K562 (cell line): ENCODE measurements around the gene IFRD1. TPM values are rescaled to one million over a fixed set of nuclear protein-coding genes. Genes with fewer than 3 reads are reported as not detected.
A peak's percentile ranks its signal among the peaks of the same experiment; 100 is the strongest.

Experiments
- ATF1 ChIP-seq, 2 experiments: fragments of 450-650 bp in 1 of 2; IDR thresholded peaks; 2 replicates each; pipeline ENCODE4 v1.6.1; 2016; ENCODE audit warnings: missing compliant biosample characterization in 1 of 2, missing genetic modification characterization in 1 of 2
- ATF3 ChIP-seq, 2 experiments: fragments of 450-650 bp in 1 of 2; sonication (generic) in 1 of 2; formaldehyde crosslinking in 1 of 2; IDR thresholded peaks in 1 of 2; conservative IDR thresholded peaks in 1 of 2; 2 replicates each; pipeline versions ENCODE4 v1.6.1 to v1.8.1; 2016 to 2023; ENCODE audit warnings: mild to moderate bottlenecking in 2 of 2, moderate library complexity in 2 of 2, inconsistent platforms in 1 of 2, missing genetic modification reagents in 1 of 2
- BMI1 ChIP-seq: fragments of 150-350 bp; IDR thresholded peaks from 2 replicates; pipeline ENCODE4 v1.6.1; 2014; ENCODE audit warnings: low read length
- DEAF1 ChIP-seq: fragments of 450-650 bp; formaldehyde crosslinking; IDR thresholded peaks from 2 replicates; pipeline ENCODE4 v1.4.0; 2020; ENCODE audit warnings: mild to moderate bottlenecking, moderate library complexity
- DPF2 ChIP-seq: fragments of 450-650 bp; IDR thresholded peaks from 2 replicates; pipeline ENCODE4 v1.6.1; 2016
- EHMT2 ChIP-seq: fragments of 450-650 bp; IDR thresholded peaks from 2 replicates; pipeline ENCODE4 v1.6.1; 2018; ENCODE audit warnings: antibody characterized with exemption
- L3MBTL2 ChIP-seq: fragments of 450-650 bp; IDR thresholded peaks from 2 replicates; pipeline ENCODE4 v1.6.1; 2016; ENCODE audit warnings: mild to moderate bottlenecking, moderate library complexity
- SMAD4 ChIP-seq: fragments of 250-450 bp; sonication (Bioruptor Pico); conservative IDR thresholded peaks from 2 replicates; pipeline ENCODE4 v1.8.0; 2021; ENCODE audit warnings: inconsistent platforms, mild to moderate bottlenecking, moderate library complexity
- TBL1XR1 ChIP-seq, 2 experiments: IDR thresholded peaks; 2 replicates each; pipeline ENCODE4 v1.6.1; 2012; ENCODE audit warnings: improper control_type of control experiment in 2 of 2, low read length in 2 of 2, mild to moderate bottlenecking in 1 of 2
- TCF7 ChIP-seq: sonication (generic); IDR thresholded peaks from 2 replicates; pipeline ENCODE4 v1.6.1; 2016; ENCODE audit warnings: antibody characterized with exemption, borderline replicate concordance
- polyA plus RNA-seq, 8 experiments: library from polyadenylated mRNA; depleted of rRNA in 4 of 8; stranded (reverse) in 5 of 8; unstranded in 3 of 8; fragments of >200 nt; fragmentation: Nextera tagmentation in 2 of 8; fragmentation: Illumina TruSeq in 1 of 8; extraction: Ambion mirVana in 2 of 8; extraction: Trizol in 1 of 8; gene quantifications; 2 replicates each; pipeline versions ENCODE4 v1.2.1 to v1.2.3, GENCODE V29; 2011 to 2014; ENCODE audit warnings: inconsistent platforms in 1 of 8, missing spikeins in 1 of 8
- total RNA-seq, 7 experiments: library from RNA; depleted of rRNA in 6 of 7; stranded (reverse); fragments of >200 nt in 6 of 7; fragmentation: Illumina TruSeq in 2 of 7; extraction: Trizol in 2 of 7; gene quantifications; 2 replicates each; pipeline versions ENCODE4 v1.2.1 to v1.2.3, GENCODE V29; 2011 to 2021; ENCODE audit warnings: low replicate concordance in 1 of 7

Gene IFRD1
- total and polyA plus RNA-seq, 9 of the 15 experiments (the other 6 are each of a cell fraction or from before 2014, with no cell fraction given) = 27.6 to 81.8 (median 68.1) TPM

GRCh38 chr7:112481833-112482670 is 31.8 kb downstream of the IFRD1 start (continued):
- 0 out of 2 replicates have a peak, but pooled peaks have one; percentile 22 for TF ChIP-seq DEAF1
- TF ChIP-seq TBL1XR1 (IDR thresholded peaks at IDR 0.05; ENCODE audit: low read length in 2 of 2) = no peak
- 0 out of 2 replicates have a peak, but pooled peaks have one; percentile 29 for TF ChIP-seq SMAD4 (CRISPR knock-in tag)
- TF ChIP-seq DPF2 = peak; percentile 59
- TF ChIP-seq BMI1 = no peak
- TF ChIP-seq TCF7 = no peak
- TF ChIP-seq L3MBTL2 = peak; percentile 92
- peak; percentile 69 for TF ChIP-seq ATF3 (IDR thresholded peaks at IDR 0.05)
- TF ChIP-seq ATF3 (CRISPR knock-in tag; conservative IDR thresholded peaks at IDR 0.05) = no peak
- peak; percentile 55; the same call in 1 of the 2 replicates for TF ChIP-seq EHMT2
- TF ChIP-seq ATF1 (CRISPR knock-in tag; IDR thresholded peaks at IDR 0.05) = no peak
- no peak for TF ChIP-seq ATF1 (tag; IDR thresholded peaks at IDR 0.05)
